Mesenchymal stem cell (in vitro differentiated cells and primary cell): ENCODE measurements around the gene RAD51B.
A peak's percentile ranks its signal among the peaks of the same experiment; 100 is the strongest.

Experiments
- DNase-seq: peaks from one replicate; pipeline ENCODE4 v3.0.0-alpha.2; 2013
- H2AFZ ChIP-seq: one replicate; pipeline ENCODE4 v1.6.1; 2013; ENCODE audit warnings: low read depth, mild to moderate bottlenecking, control low read depth, inconsistent platforms, low read length, moderate library complexity
- H2AK5ac ChIP-seq: 2 replicates; pipeline ENCODE4 v1.6.1; 2013; ENCODE audit warnings: low read length, moderate library complexity, mild to moderate bottlenecking, inconsistent platforms; ENCODE audit not compliant: severe bottlenecking
- H2BK120ac ChIP-seq: one replicate; pipeline ENCODE4 v1.6.1; 2013; ENCODE audit warnings: low read depth, mild to moderate bottlenecking, inconsistent platforms, low read length, moderate library complexity
- H2BK12ac ChIP-seq, 2 experiments: one replicate each; pipeline ENCODE4 v1.6.1; 2013; ENCODE audit warnings: inconsistent platforms in 2 of 2, low read length in 2 of 2, mild to moderate bottlenecking in 2 of 2, moderate library complexity in 2 of 2, control low read depth in 1 of 2
- H2BK15ac ChIP-seq: one replicate; pipeline ENCODE4 v1.6.1; 2013; ENCODE audit warnings: mild to moderate bottlenecking, low read depth, inconsistent platforms; ENCODE audit not compliant: poor library complexity, severe bottlenecking
- H2BK5ac ChIP-seq: 2 replicates; pipeline ENCODE4 v1.6.1; 2013; ENCODE audit warnings: low read depth, mild to moderate bottlenecking, low read length, control low read depth, inconsistent platforms; ENCODE audit not compliant: poor library complexity, severe bottlenecking
- H3K14ac ChIP-seq, 2 experiments: one replicate each; pipeline ENCODE4 v1.6.1; 2013; ENCODE audit warnings: inconsistent platforms in 2 of 2, low read length in 2 of 2, control low read depth in 1 of 2, mild to moderate bottlenecking in 1 of 2, moderate library complexity in 1 of 2
- H3K18ac ChIP-seq, 2 experiments: one replicate each; pipeline ENCODE4 v1.6.1; 2013; ENCODE audit warnings: inconsistent platforms in 2 of 2, low read length in 2 of 2, control low read depth in 1 of 2, low read depth in 1 of 2, mild to moderate bottlenecking in 1 of 2
- H3K23ac ChIP-seq, 2 experiments: one replicate each; pipeline ENCODE4 v1.6.1; 2013; ENCODE audit warnings: inconsistent platforms in 2 of 2, low read length in 2 of 2, mild to moderate bottlenecking in 2 of 2, moderate library complexity in 2 of 2, control low read depth in 1 of 2
- H3K27ac ChIP-seq: 2 replicates; pipeline ENCODE4 v1.5.1; 2013; ENCODE audit warnings: mild to moderate bottlenecking, moderate library complexity, low read length, control low read depth, inconsistent platforms; ENCODE audit not compliant: poor library complexity, severe bottlenecking
- H3K27me3 ChIP-seq, 2 experiments: 2 replicates each; pipeline versions ENCODE4 v1.6.1 to v1.7.0; 2013; ENCODE audit warnings: low read length in 2 of 2, mild to moderate bottlenecking in 2 of 2, moderate library complexity in 2 of 2, control low read depth in 1 of 2, inconsistent platforms in 1 of 2; ENCODE audit not compliant: control insufficient read depth in 1 of 2, insufficient read depth in 1 of 2
- H3K36me3 ChIP-seq, 2 experiments: 2 replicates each; pipeline versions ENCODE4 v1.6.1 to v1.7.0; 2013; ENCODE audit warnings: low read length in 2 of 2, control low read depth in 1 of 2, inconsistent platforms in 1 of 2, low read depth in 1 of 2, mild to moderate bottlenecking in 1 of 2; ENCODE audit not compliant: insufficient read depth in 2 of 2, control insufficient read depth in 1 of 2
- H3K4ac ChIP-seq, 2 experiments: one replicate each; pipeline ENCODE4 v1.6.1; 2013; ENCODE audit warnings: inconsistent platforms in 2 of 2, low read length in 2 of 2, mild to moderate bottlenecking in 2 of 2, moderate library complexity in 2 of 2, control low read depth in 1 of 2, low read depth in 1 of 2
- H3K4me1 ChIP-seq: 2 replicates; pipeline ENCODE4 v1.6.1; 2013; ENCODE audit warnings: low read depth, low read length, control low read depth; ENCODE audit not compliant: control insufficient read depth, insufficient read depth
- H3K4me2 ChIP-seq: 2 replicates; pipeline ENCODE4 v1.6.1; 2013; ENCODE audit warnings: low read length, mild to moderate bottlenecking, inconsistent platforms; ENCODE audit not compliant: poor library complexity, severe bottlenecking
- H3K4me3 ChIP-seq, 2 experiments: 2 replicates each; pipeline versions ENCODE4 v1.5.1 to v1.7.0; 2013; ENCODE audit warnings: low read length in 2 of 2, mild to moderate bottlenecking in 2 of 2, control low read depth in 1 of 2, low read depth in 1 of 2; ENCODE audit not compliant: insufficient read depth in 1 of 2
- H3K79me1 ChIP-seq: replicated peaks from 2 replicates; pipeline ENCODE4 v1.6.1; 2013; ENCODE audit warnings: mild to moderate bottlenecking, control low read depth, low read length, inconsistent platforms; ENCODE audit not compliant: poor library complexity, severe bottlenecking
- H3K9ac ChIP-seq: 2 replicates; pipeline ENCODE4 v1.7.0; 2013; ENCODE audit warnings: mild to moderate bottlenecking, low read length, moderate library complexity
- H3K9me3 ChIP-seq: 2 replicates; pipeline ENCODE4 v1.7.0; 2013; ENCODE audit warnings: mild to moderate bottlenecking, low read length; ENCODE audit not compliant: control insufficient read depth
- H4K8ac ChIP-seq: one replicate; pipeline ENCODE4 v1.6.1; 2013; ENCODE audit warnings: inconsistent platforms, mild to moderate bottlenecking, low read length, moderate library complexity
- H4K91ac ChIP-seq: one replicate; pipeline ENCODE4 v1.6.1; 2013; ENCODE audit warnings: mild to moderate bottlenecking, low read length, inconsistent platforms
- WGBS: methylation state at CpG from one replicate; pipeline ENCODE4 v1.1.7; 2013; ENCODE audit warnings: mixed read lengths; 5-methylcytosine and 5-hydroxymethylcytosine counted together

The RAD51B gene

DNA sequence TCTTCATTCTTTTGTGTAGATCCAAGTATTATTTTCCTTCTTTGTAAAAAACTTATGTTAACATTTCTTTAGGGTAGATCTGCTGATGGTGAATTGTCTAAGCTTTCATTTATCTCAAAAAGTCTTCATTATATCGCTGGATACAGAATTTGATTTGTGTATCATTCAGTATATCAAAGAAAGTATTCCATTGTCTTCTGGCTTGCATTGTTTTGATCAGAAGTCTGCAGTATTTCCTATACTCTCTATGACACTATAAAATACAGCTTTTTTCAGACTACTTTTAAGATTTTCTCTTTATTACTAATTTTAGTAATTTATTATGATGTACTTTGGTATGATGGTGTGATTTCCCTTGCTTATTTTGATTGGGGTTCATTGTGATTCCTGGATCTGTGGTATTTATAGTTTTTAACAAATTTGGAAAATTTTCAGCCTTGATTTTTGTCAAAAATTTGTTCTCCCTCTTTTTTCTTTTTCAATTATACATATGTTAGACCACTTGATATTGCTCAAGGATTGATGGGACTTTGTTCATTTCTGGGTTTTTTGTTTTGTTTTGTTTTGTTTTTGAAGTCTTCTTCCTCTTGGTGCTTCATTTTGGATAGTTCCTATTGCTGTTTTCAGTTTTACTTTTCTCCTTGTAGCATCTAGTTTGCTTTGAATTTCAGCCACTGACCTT is 796.8 kb downstream of the RAD51B start:
- Histone ChIP-seq H4K8ac (no peak overlapping the region), H3K4me1 (no peaks in the 10 kb centered on the region), H3K27ac (no peak overlapping the region), H2BK15ac (no peak overlapping the region), H3K4me2 (no peak overlapping the region), H2BK120ac (no peak overlapping the region), H3K4ac (no peak overlapping the region), H3K4me3 (peak overlapping the region in 1 of 2 experiments; percentile 26), H3K9ac (no peak overlapping the region), H2BK12ac (no peak overlapping the region), H3K36me3 (no peaks in the 10 kb centered on the region), H3K79me1 (no peaks in the 10 kb centered on the region), H3K9me3 (peaks cover 52% of the 10 kb centered on the region), H3K14ac (no peak overlapping the region), H4K91ac (no peak overlapping the region), H2BK5ac (no peak overlapping the region), H3K27me3 (no peaks in the 10 kb centered on the region), H2AFZ (no peak overlapping the region), H3K18ac (no peak overlapping the region), H2AK5ac (no peak overlapping the region), H3K23ac (no peak overlapping the region)
- WGBS = no CpG with 5 or more reads among the region's 1 CpG
- DNase-seq = peak; percentile 64

DNA sequence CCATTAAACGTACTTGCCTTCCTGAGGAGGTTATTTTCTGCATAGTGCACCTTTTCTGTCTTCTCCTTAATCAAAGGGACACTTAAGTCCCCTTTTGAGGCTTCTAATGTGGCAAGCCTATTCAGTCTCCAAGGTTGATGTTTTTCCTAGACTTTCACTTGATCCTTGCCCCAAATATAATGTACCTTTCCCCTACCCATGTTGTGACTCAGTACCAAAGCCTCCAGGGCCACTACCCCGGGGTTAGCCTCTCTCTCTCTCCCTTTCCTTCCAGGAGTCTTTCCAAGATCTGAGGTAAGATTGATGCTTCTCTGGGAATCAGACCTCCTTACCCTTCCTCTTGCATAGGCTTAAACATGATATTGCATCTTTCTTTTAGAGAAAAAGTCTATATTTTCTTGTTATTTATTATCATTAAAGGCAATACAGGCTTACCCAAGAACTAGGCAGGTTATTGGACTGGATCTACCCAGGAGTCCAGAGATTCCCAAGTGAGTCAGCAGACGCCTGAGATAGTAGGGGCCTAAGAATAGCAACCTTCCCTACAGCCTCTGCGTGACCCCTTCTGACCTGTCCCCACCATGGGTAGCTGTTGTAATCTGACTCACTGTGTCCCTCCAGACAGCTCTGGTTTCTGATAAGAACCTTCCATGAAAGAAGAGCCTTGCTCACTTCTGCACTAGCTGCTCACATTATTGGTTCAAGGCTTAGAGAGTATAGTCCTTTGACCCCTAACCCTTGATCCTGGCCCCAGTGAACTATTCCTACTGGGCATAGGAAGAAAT is 800.4 kb downstream of the RAD51B start:
- Histone ChIP-seq H3K4me1 (no peaks in the 10 kb centered on the region), H2BK15ac (peak overlapping the region; percentile 41), H3K27me3 (no peaks in the 10 kb centered on the region), H3K4me3 (no peak overlapping the region), H3K14ac (no peak overlapping the region), H3K23ac (no peak overlapping the region), H3K9me3 (peaks cover 38% of the 10 kb centered on the region), H2BK12ac (peak overlapping the region in 1 of 2 experiments; percentile 79), H3K27ac (no peak overlapping the region), H2BK5ac (no peak overlapping the region), H4K8ac (no peak overlapping the region), H4K91ac (peak overlapping the region; percentile 82), H3K9ac (no peak overlapping the region), H2AFZ (no peak overlapping the region), H3K18ac (peak overlapping the region in 1 of 2 experiments; percentile 47), H3K36me3 (no peaks in the 10 kb centered on the region), H2AK5ac (no peak overlapping the region), H3K4ac (no peak overlapping the region), H3K4me2 (no peak overlapping the region), H2BK120ac (peak overlapping the region; percentile 20), H3K79me1 (no peaks in the 10 kb centered on the region)
- WGBS = 35% methylated on average over 4 of the region's 4 CpGs
- DNase-seq = peak; percentile 86

DNA sequence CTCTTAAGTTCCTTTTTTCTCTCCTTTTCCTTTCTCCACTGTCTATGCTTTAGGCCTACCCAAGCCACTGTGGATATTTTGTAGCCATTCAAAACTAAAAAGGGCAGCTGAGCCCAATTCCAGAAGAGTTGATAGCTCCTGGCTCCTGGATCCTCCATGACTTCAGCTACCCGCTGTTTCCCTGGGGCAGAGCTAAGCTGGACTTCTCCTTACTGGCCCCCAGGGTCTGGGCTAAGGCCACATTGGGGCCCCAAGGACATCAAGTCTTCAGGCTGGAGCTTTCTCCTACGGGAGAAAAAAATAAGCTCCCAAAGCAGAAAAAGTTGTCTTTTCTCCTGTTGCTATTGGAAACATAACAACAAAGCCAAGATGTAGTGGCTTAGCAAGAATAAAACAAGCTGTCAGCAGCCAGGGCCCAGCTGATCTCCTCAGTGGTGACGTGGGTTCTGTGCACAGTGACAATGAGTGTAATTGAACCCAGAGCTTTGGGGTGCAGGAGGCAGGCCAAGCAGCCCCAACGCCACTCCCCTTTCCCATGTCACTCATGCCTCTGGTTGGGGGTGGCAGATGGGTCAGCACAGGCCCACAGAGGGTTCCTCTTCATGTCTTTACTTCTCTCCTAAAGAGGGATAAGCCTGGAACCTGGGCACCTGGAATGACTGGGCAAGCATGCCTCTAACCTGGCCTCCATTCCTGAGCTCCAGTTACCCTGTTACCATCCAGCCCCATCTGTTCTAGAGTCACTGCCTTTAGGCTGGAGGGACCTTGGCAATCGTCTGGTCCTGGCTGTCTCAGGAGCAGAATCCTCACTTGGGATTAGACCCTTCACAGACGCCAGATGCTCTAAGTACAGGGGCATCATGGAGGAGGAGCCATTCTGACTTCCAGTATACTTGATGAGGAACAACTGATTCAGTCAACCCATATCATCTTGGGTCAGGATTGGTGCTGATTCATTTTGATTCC is 802.1 kb downstream of the RAD51B start:
- Histone ChIP-seq H3K18ac (peak overlapping the region; percentile 9 to 75), H2BK5ac (no peak overlapping the region), H3K4me3 (no peak overlapping the region), H3K27me3 (no peaks in the 10 kb centered on the region), H3K9ac (peak overlapping the region; percentile 50), H2BK120ac (no peak overlapping the region), H4K91ac (peak overlapping the region; percentile 64), H3K79me1 (no peaks in the 10 kb centered on the region), H3K27ac (no peak overlapping the region), H4K8ac (no peak overlapping the region), H2AFZ (no peak overlapping the region), H3K9me3 (peaks cover 23% of the 10 kb centered on the region), H3K36me3 (no peaks in the 10 kb centered on the region), H3K23ac (no peak overlapping the region), H3K4me2 (no peak overlapping the region), H2BK15ac (no peak overlapping the region), H2AK5ac (no peak overlapping the region), H3K4me1 (no peaks in the 10 kb centered on the region), H3K4ac (peak overlapping the region; percentile 39 to 68), H3K14ac (peak overlapping the region in 1 of 2 experiments; percentile 35), H2BK12ac (peak overlapping the region; percentile 31 to 95)
- peak; percentile 94 for DNase-seq
- WGBS = 80% methylated on average over 6 of the region's 6 CpGs
